HepG2 (cell line): ENCODE data around the gene OSBPL8. TPM values are rescaled to one million over a fixed set of nuclear protein-coding genes. Genes with fewer than 3 reads are reported as not detected.

Source experiments
- ATAC-seq: fragments of 200-7000 bp; cut with Tn5 transposase; 3 replicates; pipeline ENCODE4 v1.9.1; 2020; ENCODE audit warnings: mild to moderate bottlenecking, moderate library complexity
- BruUV-seq: library from RNA; stranded (reverse); fragments of 400-500 nt; replicated peaks from 2 replicates; lab custom pipeline; 2021; lab: Mats Ljungman, UMichigan
- CTCF ChIA-PET: fragments of 300-600 bp; formaldehyde crosslinking; extraction: SDS; loops from one replicate; lab custom pipeline; 2021; ENCODE audit warnings: low total read pairs, inconsistent platforms, low intra/inter-chr PET ratio; lab: Yijun Ruan, JAX
- POLR2A ChIA-PET: fragments of 350-600 bp; sonication (Branson Sonifier 250); formaldehyde crosslinking; loops from one replicate; lab custom pipeline; 2020; ENCODE audit warnings: antibody characterized with exemption, inconsistent platforms; lab: Yijun Ruan, JAX
- DNase-seq: peaks from one replicate; pipeline ENCODE4 v3.0.0-alpha.2; 2015; ENCODE audit warnings: low spot score
- FAIRE-seq: peaks from 3 replicates; lab custom pipeline; 2011; peaks lifted over from hg19 to GRCh38; lab: Jason Lieb, UNC
- H2AFZ ChIP-seq: one replicate; pipeline ENCODE4 v1.6.1; 2011; ENCODE audit warnings: low read length, inconsistent platforms
- H3K27ac ChIP-seq: fragments of 300-600 bp; 3 replicates; pipeline ENCODE4 v1.8.0; 2011; ENCODE audit warnings: mixed run types, mild to moderate bottlenecking, mixed read lengths, low read length, inconsistent platforms; ENCODE audit not compliant: insufficient read depth; ENCODE audit errors: extremely low read length
- H3K27me3 ChIP-seq, 2 experiments: fragments of 200-600 bp in 1 of 2; 2 replicates in 1 of 2; 3 replicates in 1 of 2; pipeline versions ENCODE4 v1.6.0 to v1.8.0; 2011; ENCODE audit warnings: low read length in 2 of 2, mild to moderate bottlenecking in 2 of 2, moderate library complexity in 2 of 2, inconsistent platforms in 1 of 2; ENCODE audit not compliant: insufficient read depth in 2 of 2, control insufficient read depth in 1 of 2
- H3K36me3 ChIP-seq, 2 experiments: fragments of 200-600 bp in 1 of 2; replicated peaks in 1 of 2; 2 replicates in 1 of 2; 3 replicates in 1 of 2; pipeline versions ENCODE4 v1.5.1 to v1.8.0; 2011; ENCODE audit warnings: low read length in 2 of 2, inconsistent platforms in 1 of 2; ENCODE audit not compliant: insufficient read depth in 2 of 2, control insufficient read depth in 1 of 2
- H3K4me1 ChIP-seq: 2 replicates; pipeline ENCODE4 v1.5.1; 2012; ENCODE audit warnings: low read length, inconsistent platforms; ENCODE audit not compliant: insufficient read depth
- H3K4me2 ChIP-seq: 2 replicates; pipeline ENCODE4 v1.6.0; 2011; ENCODE audit warnings: low read depth, low read length, inconsistent platforms
- H3K4me3 ChIP-seq, 3 experiments: fragments of 200-600 bp in 1 of 3; sonication (generic), shearing (Covaris generic) in 1 of 3; replicated peaks in 1 of 3; 2 replicates each; pipeline ENCODE4 v1.5.1; 2011 to 2016; ENCODE audit warnings: low read length in 3 of 3, inconsistent platforms in 2 of 3, low read depth in 2 of 3, mild to moderate bottlenecking in 2 of 3, control low read depth in 1 of 3, mixed read lengths in 1 of 3; ENCODE audit not compliant: insufficient read depth in 1 of 3
- H3K79me2 ChIP-seq: one replicate; pipeline ENCODE4 v1.6.1; 2011; ENCODE audit warnings: low read length, inconsistent platforms; ENCODE audit not compliant: insufficient read depth
- H3K9ac ChIP-seq: 2 replicates; pipeline ENCODE4 v1.6.0; 2011; ENCODE audit warnings: mild to moderate bottlenecking, low read depth, low read length, inconsistent platforms; ENCODE audit not compliant: insufficient read depth
- H3K9me3 ChIP-seq: 2 replicates; pipeline ENCODE4 v1.5.1; 2012; ENCODE audit warnings: mild to moderate bottlenecking, low read length
- H4K20me1 ChIP-seq: 2 replicates; pipeline ENCODE4 v1.6.0; 2011; ENCODE audit warnings: inconsistent platforms, mild to moderate bottlenecking, low read length, moderate library complexity; ENCODE audit not compliant: insufficient read depth
- CAMTA2 ChIP-seq: sonication (generic); formaldehyde crosslinking; IDR thresholded peaks from 2 replicates; pipeline ENCODE4 v1.4.0; 2020; ENCODE audit warnings: mild to moderate bottlenecking, missing genetic modification reagents, borderline replicate concordance
- CBX1 ChIP-seq: IDR thresholded peaks from one replicate; pipeline ENCODE4 v1.6.1; 2016; ENCODE audit warnings: antibody characterized with exemption, low read depth
- DR1 ChIP-seq: sonication (generic); formaldehyde crosslinking; IDR thresholded peaks from 2 replicates; pipeline ENCODE4 v1.8.0; 2021; ENCODE audit warnings: mild to moderate bottlenecking, missing genetic modification reagents, inconsistent platforms
- MAFF ChIP-seq: IDR thresholded peaks from 2 replicates; pipeline ENCODE4 v1.6.1; 2011; ENCODE audit warnings: low read depth, low read length, improper control_type of control experiment
- MAFK ChIP-seq, 2 experiments: IDR thresholded peaks in 1 of 2; conservative IDR thresholded peaks in 1 of 2; 2 replicates each; pipeline ENCODE4 v1.6.1; 2011; ENCODE audit warnings: improper control_type of control experiment in 2 of 2, low read length in 2 of 2
- RAD51 ChIP-seq: fragments of 450-650 bp; IDR thresholded peaks from 2 replicates; pipeline ENCODE4 v1.6.1; 2016; ENCODE audit warnings: borderline replicate concordance
- SMC3 ChIP-seq: IDR thresholded peaks from 2 replicates; pipeline ENCODE4 v1.6.1; 2011; ENCODE audit warnings: low read length, improper control_type of control experiment
- SRF ChIP-seq: IDR thresholded peaks from 2 replicates; pipeline ENCODE4 v1.6.1; 2011; ENCODE audit warnings: mild to moderate bottlenecking, low read depth, low read length, moderate library complexity
- TBL1XR1 ChIP-seq: fragments of 150-350 bp; IDR thresholded peaks from 2 replicates; pipeline ENCODE4 v1.6.1; 2014; ENCODE audit warnings: borderline replicate concordance, low read length; ENCODE audit not compliant: partially characterized antibody
- ZEB1 ChIP-seq: IDR thresholded peaks from 2 replicates; pipeline ENCODE4 v1.6.1; 2012; ENCODE audit warnings: mild to moderate bottlenecking, low read depth, inconsistent platforms; ENCODE audit not compliant: insufficient replicate concordance
- ZKSCAN1 ChIP-seq: fragments of 150-350 bp; IDR thresholded peaks from 2 replicates; pipeline ENCODE4 v1.6.1; 2014; ENCODE audit warnings: low read length
- ZNF430 ChIP-seq: sonication (generic); formaldehyde crosslinking; IDR thresholded peaks from 2 replicates; pipeline ENCODE4 v1.9.0; 2021; ENCODE audit warnings: mild to moderate bottlenecking, missing genetic modification reagents
- whole genome bisulfite sequencing: methylation state at CpG from one replicate; pipeline ENCODE4 v1.1.6; 2017; ENCODE audit warnings: low lambda C conversion rate; 5-methylcytosine and 5-hydroxymethylcytosine counted together
- in situ Hi-C: cut with HindIII; loops from 2 replicates; pipeline ENCODE4 v1.10.0; 2017; ENCODE audit warnings: low pct_unique_long_range_greater_than_20kb; ENCODE audit not compliant: extremely low pct_ligation_motif_present
- intact Hi-C: fragments of 100-400 bp; cut with micrococcal nuclease; formaldehyde crosslinking; loops from one replicate; pipeline ENCODE4 v1.10.0; 2022; ENCODE audit not compliant: unreplicated experiment
- polyA plus RNA-seq, 8 experiments: library from polyadenylated mRNA; depleted of rRNA in 3 of 8; stranded (reverse) in 7 of 8; unstranded in 1 of 8; fragments of >200 nt; fragmentation: Illumina TruSeq in 4 of 8; extraction: Trizol in 4 of 8; gene quantifications; 2 replicates each; pipeline versions ENCODE4 v1.2.1 to v1.2.3, GENCODE V29; 2011 to 2016; ENCODE audit warnings: low read depth in 4 of 8, missing spikeins in 1 of 8, mixed read lengths in 1 of 8; ENCODE audit not compliant: insufficient read depth in 1 of 8
- total RNA-seq, 5 experiments: library from RNA; depleted of rRNA; stranded (reverse); fragments of >200 nt; fragmentation: Illumina TruSeq; extraction: Trizol; gene quantifications; 2 replicates each; pipeline ENCODE4 v1.2.3, GENCODE V29; 2016; ENCODE audit warnings: low read depth in 1 of 5
- TF ChIP-seq, protein P1 (sequence below): IDR thresholded peaks from 2 replicates; pipeline ENCODE4 v1.6.1; 2016; ENCODE audit warnings: missing biosample characterization, missing genetic modification reagents, low read depth
- TF ChIP-seq, protein P2 (sequence below): sonication (generic); formaldehyde crosslinking; conservative IDR thresholded peaks from 2 replicates; pipeline ENCODE4 v1.4.0; 2020; ENCODE audit warnings: missing genetic modification reagents
- TF ChIP-seq, protein P3 (sequence below): IDR thresholded peaks from 2 replicates; pipeline ENCODE4 v1.6.1; 2018; ENCODE audit warnings: missing genetic modification reagents
- TF ChIP-seq, protein P4 (sequence below), 2 experiments: fragments of 450-650 bp in 1 of 2; sonication (generic) in 1 of 2; formaldehyde crosslinking; IDR thresholded peaks; 2 replicates each; pipeline versions ENCODE4 v1.5.0 to v1.8.0; 2020 to 2022; ENCODE audit warnings: mild to moderate bottlenecking in 1 of 2, missing genetic modification reagents in 1 of 2

Gene OSBPL8
- total and polyA plus RNA-seq, 2 of the 13 experiments (the other 11 are each of a cell fraction or from before 2014, with no cell fraction given) = 11.0 to 33.9 TPM

DNA sequence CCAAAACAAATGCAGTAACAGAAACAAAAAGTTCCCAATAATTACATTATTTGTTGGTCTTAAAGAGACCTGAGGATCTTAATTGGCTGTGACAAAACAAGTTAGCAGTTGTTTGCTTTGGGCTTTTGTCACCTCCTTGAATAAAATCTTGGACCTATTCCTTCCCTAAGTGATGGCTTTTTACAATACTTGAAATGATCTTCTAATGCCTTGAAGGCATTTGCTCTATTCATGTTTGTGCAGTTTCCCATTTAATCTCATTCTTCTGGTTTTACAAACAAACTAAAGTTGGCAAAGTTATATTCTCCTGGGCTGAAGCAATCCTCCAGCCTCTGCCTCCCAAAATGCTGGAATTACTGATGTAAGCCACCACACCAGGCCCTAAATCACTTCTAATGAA lies 98.8 kb downstream of the OSBPL8 start (continued):
- TF ChIP-seq CBX1 (no peak), TBL1XR1 (no peak)
- TF ChIP-seq, protein P1, sequence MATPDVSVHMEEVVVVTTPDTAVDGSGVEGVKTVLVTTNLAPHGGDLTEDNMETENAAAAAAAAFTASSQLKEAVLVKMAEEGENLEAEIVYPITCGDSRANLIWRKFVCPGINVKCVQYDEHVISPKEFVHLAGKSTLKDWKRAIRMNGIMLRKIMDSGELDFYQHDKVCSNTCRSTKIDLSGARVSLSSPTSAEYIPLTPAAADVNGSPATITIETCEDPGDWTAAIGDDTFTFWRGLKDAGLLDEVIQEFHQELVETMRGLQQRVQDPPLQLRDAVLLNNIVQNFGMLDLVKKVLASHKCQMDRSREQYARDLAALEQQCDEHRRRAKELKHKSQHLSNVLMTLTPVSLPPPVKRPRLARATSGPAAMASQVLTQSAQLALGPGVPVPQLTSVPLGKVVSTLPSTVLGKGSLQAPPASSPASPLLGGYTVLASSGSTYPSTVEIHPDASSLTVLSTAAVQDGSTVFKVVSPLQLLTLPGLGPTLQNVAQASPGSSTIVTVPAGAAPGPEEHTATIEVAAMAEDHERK (CRISPR knock-in tag) = no peak

DNA sequence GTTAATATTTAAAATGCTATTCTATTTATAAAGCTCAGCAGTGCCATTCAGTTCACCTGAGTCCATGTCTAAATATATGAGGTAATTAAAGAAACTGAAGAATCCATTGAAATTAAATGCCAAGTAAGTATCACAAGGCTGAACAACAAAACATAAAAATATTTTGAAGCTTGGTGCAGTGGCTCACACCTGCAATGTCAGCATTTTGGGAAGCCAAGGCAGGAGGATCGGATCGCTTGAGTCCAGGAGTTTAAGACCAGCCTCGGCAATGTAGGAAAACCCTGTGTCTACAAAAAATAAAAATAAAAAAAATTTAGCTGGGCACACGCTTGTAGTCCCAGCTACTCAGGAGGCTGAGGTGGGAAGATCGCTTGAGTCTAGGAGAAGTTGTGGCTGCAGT lies 101.8 kb downstream of the OSBPL8 start:
- Histone ChIP-seq H3K79me2 (no peaks in the 10 kb centered on the region), H3K27me3 (no peaks in the 10 kb centered on the region), H3K27ac (no peak overlapping the region), H4K20me1 (no peaks in the 10 kb centered on the region; the same call in 1 of the 2 replicates), H3K9ac (no peak overlapping the region), H3K9me3 (no peaks in the 10 kb centered on the region), H3K4me2 (no peak overlapping the region), H3K4me3 (no peak overlapping the region), H3K4me1 (peaks cover 5% of the 10 kb centered on the region; the same call in 1 of the 2 replicates), H2AFZ (no peak overlapping the region), H3K36me3 (no peaks in the 10 kb centered on the region)
- ChIA-PET CTCF (no interaction called here), POLR2A (no interaction called here)
- TF ChIP-seq, protein P2, sequence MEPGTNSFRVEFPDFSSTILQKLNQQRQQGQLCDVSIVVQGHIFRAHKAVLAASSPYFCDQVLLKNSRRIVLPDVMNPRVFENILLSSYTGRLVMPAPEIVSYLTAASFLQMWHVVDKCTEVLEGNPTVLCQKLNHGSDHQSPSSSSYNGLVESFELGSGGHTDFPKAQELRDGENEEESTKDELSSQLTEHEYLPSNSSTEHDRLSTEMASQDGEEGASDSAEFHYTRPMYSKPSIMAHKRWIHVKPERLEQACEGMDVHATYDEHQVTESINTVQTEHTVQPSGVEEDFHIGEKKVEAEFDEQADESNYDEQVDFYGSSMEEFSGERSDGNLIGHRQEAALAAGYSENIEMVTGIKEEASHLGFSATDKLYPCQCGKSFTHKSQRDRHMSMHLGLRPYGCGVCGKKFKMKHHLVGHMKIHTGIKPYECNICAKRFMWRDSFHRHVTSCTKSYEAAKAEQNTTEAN (CRISPR knock-in tag) = no peak
- TF ChIP-seq SRF (no peak), RAD51 (no peak), DR1 (no peak), MAFF (peak; percentile 69), ZEB1 (no peak), ZNF430 (no peak), SMC3 (no peak), CAMTA2 (CRISPR knock-in tag) (no peak), MAFK (conservative IDR thresholded peaks at IDR 0.05 in 1 of 2, IDR thresholded peaks at IDR 0.05 in 1 of 2; ENCODE audit: low read length in 2 of 2) (peak; percentile 73 to 80), ZKSCAN1 (no peak)
- TF ChIP-seq, protein P3, sequence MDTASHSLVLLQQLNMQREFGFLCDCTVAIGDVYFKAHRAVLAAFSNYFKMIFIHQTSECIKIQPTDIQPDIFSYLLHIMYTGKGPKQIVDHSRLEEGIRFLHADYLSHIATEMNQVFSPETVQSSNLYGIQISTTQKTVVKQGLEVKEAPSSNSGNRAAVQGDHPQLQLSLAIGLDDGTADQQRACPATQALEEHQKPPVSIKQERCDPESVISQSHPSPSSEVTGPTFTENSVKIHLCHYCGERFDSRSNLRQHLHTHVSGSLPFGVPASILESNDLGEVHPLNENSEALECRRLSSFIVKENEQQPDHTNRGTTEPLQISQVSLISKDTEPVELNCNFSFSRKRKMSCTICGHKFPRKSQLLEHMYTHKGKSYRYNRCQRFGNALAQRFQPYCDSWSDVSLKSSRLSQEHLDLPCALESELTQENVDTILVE (CRISPR knock-in tag) = no peak
- TF ChIP-seq, protein P4, sequence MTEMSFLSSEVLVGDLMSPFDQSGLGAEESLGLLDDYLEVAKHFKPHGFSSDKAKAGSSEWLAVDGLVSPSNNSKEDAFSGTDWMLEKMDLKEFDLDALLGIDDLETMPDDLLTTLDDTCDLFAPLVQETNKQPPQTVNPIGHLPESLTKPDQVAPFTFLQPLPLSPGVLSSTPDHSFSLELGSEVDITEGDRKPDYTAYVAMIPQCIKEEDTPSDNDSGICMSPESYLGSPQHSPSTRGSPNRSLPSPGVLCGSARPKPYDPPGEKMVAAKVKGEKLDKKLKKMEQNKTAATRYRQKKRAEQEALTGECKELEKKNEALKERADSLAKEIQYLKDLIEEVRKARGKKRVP (CRISPR knock-in tag; IDR thresholded peaks at IDR 0.05) = no peak
- FAIRE-seq = no peak
- in situ Hi-C loops = loop anchor here (25.0 kb wide), 1 partner anchor 921 kb away; no protein-coding TSS in a partner anchor
- no peak for ATAC-seq
- intact Hi-C loops = loop anchor here (5.0 kb wide), 2 partner anchors 976 to 1126 kb away; partner anchors contain the start of genes CAPS2, GLIPR1 and GLIPR1L1
- WGBS = 96% methylated on average over 5 of the region's 5 CpGs
- no peak for DNase-seq
- BruUV-seq = no TSS peak
